ENCODE measurements around the gene DGAT2.

DGAT2 gene

GRCh38 chr11:75813622-75814039 lies 45.1 kb downstream of the DGAT2 start:
- Mint-ChIP-seq H3K9me3 (no peaks in the 10 kb centered on the region), H3K36me3 (ENCODE audit: low read depth) (peaks cover 2% of the 10 kb centered on the region), H3K27ac (peak overlapping the region; percentile 92), H3K4me3 (no peak overlapping the region), H3K27me3 (no peaks in the 10 kb centered on the region), H3K4me1 (peaks cover 19% of the 10 kb centered on the region)
- no peak for ATAC-seq
- DNase-seq: no peak

- Mint-ChIP-seq H3K4me3 (no peak overlapping the region), H3K9me3 (no peaks in the 10 kb centered on the region), H3K4me1 (peaks cover 25% of the 10 kb centered on the region), H3K27ac (peak overlapping the region; percentile 92), H3K36me3 (ENCODE audit: low read depth) (peaks cover 2% of the 10 kb centered on the region), H3K27me3 (no peaks in the 10 kb centered on the region)
- no peak for DNase-seq
- peak; percentile 21 for ATAC-seq
Measured at GRCh38 chr11:75814363-75814676, 45.7 kb downstream of the DGAT2 start.

GRCh38 chr11:75814677-75815344 lies 46.2 kb downstream of the DGAT2 start, which contains the start of gene UVRAG:
Gene UVRAG (plus strand): TSS chr11:75815210. CDS start chr11:75815408, 198 bp downstream.
- H3K27ac Mint-ChIP-seq: peak within 1 kb of the TSS; percentile 92
- no peak within 1 kb of the TSS for H3K4me3 Mint-ChIP-seq
- no peaks in the 10 kb centered on the region for H3K9me3 Mint-ChIP-seq
- DNase-seq: peak; percentile 97
- H3K27me3 Mint-ChIP-seq: no peaks in the 10 kb centered on the region
- peaks cover 2% of the 10 kb centered on the region for H3K36me3 Mint-ChIP-seq (ENCODE audit: low read depth)
- peaks cover 25% of the 10 kb centered on the region for H3K4me1 Mint-ChIP-seq
- peak; percentile 94 for ATAC-seq

- Mint-ChIP-seq H3K27me3 (no peaks in the 10 kb centered on the region), H3K27ac (peak overlapping the region; percentile 92), H3K9me3 (no peaks in the 10 kb centered on the region), H3K4me1 (peaks cover 27% of the 10 kb centered on the region), H3K36me3 (ENCODE audit: low read depth) (peaks cover 2% of the 10 kb centered on the region), H3K4me3 (no peak overlapping the region)
- peak; percentile 42 for ATAC-seq
- peak; percentile 46 for DNase-seq
Measured at GRCh38 chr11:75815345-75816168, 47.0 kb downstream of the DGAT2 start.

GRCh38 chr11:75816561-75817239 lies 48.1 kb downstream of the DGAT2 start:
- Mint-ChIP-seq H3K27ac (no peak overlapping the region), H3K4me3 (no peak overlapping the region), H3K4me1 (peaks cover 33% of the 10 kb centered on the region), H3K27me3 (no peaks in the 10 kb centered on the region), H3K36me3 (ENCODE audit: low read depth) (peaks cover 10% of the 10 kb centered on the region), H3K9me3 (no peaks in the 10 kb centered on the region)
- no peak for ATAC-seq
- DNase-seq: no peak

GRCh38 chr11:75820645-75821044 lies 52.1 kb downstream of the DGAT2 start:
- Mint-ChIP-seq H3K4me3 (no peak overlapping the region), H3K9me3 (no peaks in the 10 kb centered on the region), H3K27ac (no peak overlapping the region), H3K27me3 (no peaks in the 10 kb centered on the region), H3K4me1 (peaks cover 43% of the 10 kb centered on the region), H3K36me3 (ENCODE audit: low read depth) (peaks cover 22% of the 10 kb centered on the region)
- ATAC-seq (no peak), DNase-seq (no peak)

- no peak overlapping the region for H3K27ac Mint-ChIP-seq
- H3K4me1 Mint-ChIP-seq: peaks cover 48% of the 10 kb centered on the region
- no peaks in the 10 kb centered on the region for H3K9me3 Mint-ChIP-seq
Measured at GRCh38 chr11:75821202-75821601, 52.6 kb downstream of the DGAT2 start.

GRCh38 chr11:75822541-75822940 lies 54.0 kb downstream of the DGAT2 start:
- ATAC-seq (no peak), DNase-seq (no peak)
- H3K9me3 Mint-ChIP-seq: no peaks in the 10 kb centered on the region
- H3K36me3 Mint-ChIP-seq (ENCODE audit: low read depth): peaks cover 27% of the 10 kb centered on the region
- no peak overlapping the region for H3K4me3 Mint-ChIP-seq
- H3K27ac Mint-ChIP-seq: no peak overlapping the region
- H3K4me1 Mint-ChIP-seq: peaks cover 58% of the 10 kb centered on the region
- no peaks in the 10 kb centered on the region for H3K27me3 Mint-ChIP-seq

More at GRCh38 chr11:75821202-75821601, 52.6 kb downstream of the DGAT2 start:
- Mint-ChIP-seq H3K36me3 (ENCODE audit: low read depth) (peaks cover 23% of the 10 kb centered on the region), H3K4me3 (no peak overlapping the region), H3K27me3 (no peaks in the 10 kb centered on the region)
- ATAC-seq (no peak), DNase-seq (no peak)

GRCh38 chr11:75823415-75823814 lies 54.8 kb downstream of the DGAT2 start:
- Mint-ChIP-seq H3K4me1 (peaks cover 60% of the 10 kb centered on the region), H3K27ac (no peak overlapping the region), H3K27me3 (no peaks in the 10 kb centered on the region), H3K36me3 (ENCODE audit: low read depth) (peaks cover 25% of the 10 kb centered on the region), H3K9me3 (no peaks in the 10 kb centered on the region), H3K4me3 (no peak overlapping the region)
- no peak for ATAC-seq
- no peak for DNase-seq

GRCh38 chr11:75823946-75824345 lies 55.4 kb downstream of the DGAT2 start:
- H3K27ac Mint-ChIP-seq: peak overlapping the region; percentile 43
- H3K4me3 Mint-ChIP-seq: no peak overlapping the region
- peaks cover 56% of the 10 kb centered on the region for H3K4me1 Mint-ChIP-seq
- no peaks in the 10 kb centered on the region for H3K9me3 Mint-ChIP-seq
- ATAC-seq (no peak), DNase-seq (no peak)
- no peaks in the 10 kb centered on the region for H3K27me3 Mint-ChIP-seq
- peaks cover 25% of the 10 kb centered on the region for H3K36me3 Mint-ChIP-seq (ENCODE audit: low read depth)

- Mint-ChIP-seq H3K27ac (peak overlapping the region; percentile 55), H3K27me3 (no peaks in the 10 kb centered on the region), H3K4me1 (peaks cover 51% of the 10 kb centered on the region), H3K9me3 (no peaks in the 10 kb centered on the region), H3K4me3 (no peak overlapping the region), H3K36me3 (ENCODE audit: low read depth) (peaks cover 19% of the 10 kb centered on the region)
- no peak for ATAC-seq
- no peak for DNase-seq
Measured at GRCh38 chr11:75826461-75827230, 58.1 kb downstream of the DGAT2 start.

GRCh38 chr11:75827562-75827961 lies 59.0 kb downstream of the DGAT2 start:
- peaks cover 16% of the 10 kb centered on the region for H3K36me3 Mint-ChIP-seq (ENCODE audit: low read depth)
- H3K4me1 Mint-ChIP-seq: peaks cover 49% of the 10 kb centered on the region

GRCh38 chr11:75831915-75832502 lies 63.4 kb downstream of the DGAT2 start:
- no peaks in the 10 kb centered on the region for H3K9me3 Mint-ChIP-seq
- H3K27ac Mint-ChIP-seq: no peak overlapping the region
- peaks cover 9% of the 10 kb centered on the region for H3K36me3 Mint-ChIP-seq (ENCODE audit: low read depth)
- H3K4me3 Mint-ChIP-seq: no peak overlapping the region
- ATAC-seq: no peak
- no peaks in the 10 kb centered on the region for H3K27me3 Mint-ChIP-seq
- H3K4me1 Mint-ChIP-seq: peaks cover 32% of the 10 kb centered on the region
- no peak for DNase-seq

More at GRCh38 chr11:75827562-75827961, 59.0 kb downstream of the DGAT2 start:
- H3K4me3 Mint-ChIP-seq: no peak overlapping the region
- no peaks in the 10 kb centered on the region for H3K27me3 Mint-ChIP-seq
- H3K27ac Mint-ChIP-seq: no peak overlapping the region
- H3K9me3 Mint-ChIP-seq: no peaks in the 10 kb centered on the region
- no peak for ATAC-seq
- no peak for DNase-seq

- Mint-ChIP-seq H3K27me3 (no peaks in the 10 kb centered on the region), H3K4me3 (no peak overlapping the region), H3K4me1 (peaks cover 27% of the 10 kb centered on the region), H3K36me3 (ENCODE audit: low read depth) (peaks cover 9% of the 10 kb centered on the region), H3K27ac (no peak overlapping the region), H3K9me3 (no peaks in the 10 kb centered on the region)
- ATAC-seq (no peak), DNase-seq (no peak)
Measured at GRCh38 chr11:75834728-75835127, 66.2 kb downstream of the DGAT2 start.
